HG02884 (cell line): ENCODE results near the gene FMNL3.
A peak's percentile ranks its signal among the peaks of the same experiment; 100 is the strongest.
"Not testable (repeated sequence)": the region's sequence is repeated elsewhere in the genome, so short reads cannot be mapped to it uniquely, and the experiment has no call there.

Source experiments
- ATAC-seq: cut with Tn5 transposase; IDR thresholded peaks from one replicate; pipeline ENCODE4 v1.9.1; 2021; ENCODE audit warnings: mild to moderate bottlenecking, moderate library complexity; ENCODE audit not compliant: unreplicated experiment

FMNL3 gene

DNA sequence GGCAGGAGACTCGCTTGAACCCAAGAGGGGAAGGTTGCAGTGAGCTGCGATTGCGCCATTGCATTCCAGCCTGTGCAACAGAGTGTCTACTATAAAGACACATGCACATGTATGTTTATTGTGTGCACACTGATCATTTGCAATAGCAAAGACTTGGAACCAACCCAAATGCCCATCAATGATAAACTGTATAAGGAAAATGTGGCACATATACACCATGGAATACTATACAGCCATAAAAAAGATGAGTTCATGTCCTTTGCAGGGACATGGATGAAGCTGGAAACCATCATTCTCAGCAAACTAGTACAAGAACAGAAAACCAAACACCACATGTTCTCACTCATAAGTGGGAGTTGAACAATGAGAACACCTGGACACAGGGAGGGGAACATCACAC is 6.7 kb upstream of the FMNL3 start:
- not testable (repeated sequence) for ATAC-seq

DNA sequence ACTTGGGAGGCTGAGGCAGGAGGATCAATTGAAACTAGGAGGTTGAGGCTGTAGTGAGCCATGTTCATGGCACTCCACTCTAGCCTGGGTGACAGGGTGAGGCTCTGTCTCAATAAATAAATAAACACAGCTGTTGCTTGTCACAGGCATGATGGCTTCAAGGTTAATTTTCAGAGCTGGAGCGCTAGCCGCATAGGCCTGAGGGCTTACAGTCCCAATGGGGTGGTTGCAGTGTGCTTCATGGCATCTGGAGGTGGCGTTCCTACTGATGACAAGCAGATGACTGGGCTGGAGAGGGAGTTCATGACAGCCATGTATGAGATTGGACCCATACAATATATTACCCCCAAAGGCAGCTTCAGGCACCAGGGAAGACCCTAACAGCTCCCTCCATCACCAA is 1.6 kb upstream of the FMNL3 start:
- ATAC-seq, result no peak

DNA sequence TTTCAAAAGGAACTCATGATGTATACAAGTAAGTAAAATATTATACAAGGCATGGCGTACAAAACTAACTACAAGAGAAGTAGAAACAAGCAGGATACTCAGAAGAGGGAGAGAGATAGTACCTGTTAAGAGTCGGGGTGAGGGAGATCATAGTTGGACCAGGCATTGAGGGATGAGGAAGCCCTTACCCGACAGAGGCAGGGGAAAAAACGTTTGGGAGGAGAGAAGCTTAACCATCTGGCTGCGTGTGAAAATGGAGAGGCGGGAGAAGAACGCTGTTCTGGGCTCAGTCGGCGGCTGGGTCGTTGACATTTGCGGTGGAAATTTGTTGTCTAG is 575 bp upstream of the FMNL3 start:
- ATAC-seq, result no peak

DNA sequence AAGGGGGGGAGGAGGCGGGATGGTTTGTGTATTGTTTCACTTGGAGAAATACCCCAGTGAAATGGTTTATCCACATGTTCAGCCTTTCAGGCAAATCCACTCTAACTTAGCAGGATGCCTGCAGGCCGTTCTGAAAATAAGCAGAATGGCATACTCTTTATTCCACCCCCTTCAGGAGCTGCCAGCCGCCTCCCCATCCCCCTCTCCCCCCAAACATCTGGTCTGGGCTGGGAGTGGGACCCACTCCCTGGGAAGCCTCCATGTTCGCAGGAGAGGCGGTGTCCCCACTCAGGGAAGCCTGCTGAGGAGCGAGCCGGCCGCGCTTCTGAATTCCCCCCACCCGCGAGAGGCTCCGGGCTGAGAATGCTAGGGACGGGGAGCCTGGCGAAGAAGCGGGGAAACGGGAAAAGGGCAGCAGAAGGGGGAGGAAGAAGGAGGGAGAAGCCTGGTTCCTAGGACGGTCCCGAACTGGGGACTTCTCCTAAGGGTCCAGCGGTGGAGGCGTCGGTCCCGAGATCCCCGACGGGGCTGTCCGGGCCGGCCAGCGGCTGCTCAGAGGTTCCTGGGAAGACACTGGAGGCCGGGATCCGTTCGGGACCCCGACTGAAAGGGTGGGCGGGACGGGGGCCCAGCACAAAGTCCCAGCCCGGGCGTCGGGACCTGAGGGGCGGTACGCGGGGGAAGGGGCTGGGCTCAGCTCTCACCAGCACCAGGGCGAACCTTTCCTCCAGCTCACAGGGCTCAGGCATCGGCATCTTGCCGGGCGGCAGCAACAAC is 666 bp downstream of the FMNL3 start:
- ATAC-seq, result no peak

DNA sequence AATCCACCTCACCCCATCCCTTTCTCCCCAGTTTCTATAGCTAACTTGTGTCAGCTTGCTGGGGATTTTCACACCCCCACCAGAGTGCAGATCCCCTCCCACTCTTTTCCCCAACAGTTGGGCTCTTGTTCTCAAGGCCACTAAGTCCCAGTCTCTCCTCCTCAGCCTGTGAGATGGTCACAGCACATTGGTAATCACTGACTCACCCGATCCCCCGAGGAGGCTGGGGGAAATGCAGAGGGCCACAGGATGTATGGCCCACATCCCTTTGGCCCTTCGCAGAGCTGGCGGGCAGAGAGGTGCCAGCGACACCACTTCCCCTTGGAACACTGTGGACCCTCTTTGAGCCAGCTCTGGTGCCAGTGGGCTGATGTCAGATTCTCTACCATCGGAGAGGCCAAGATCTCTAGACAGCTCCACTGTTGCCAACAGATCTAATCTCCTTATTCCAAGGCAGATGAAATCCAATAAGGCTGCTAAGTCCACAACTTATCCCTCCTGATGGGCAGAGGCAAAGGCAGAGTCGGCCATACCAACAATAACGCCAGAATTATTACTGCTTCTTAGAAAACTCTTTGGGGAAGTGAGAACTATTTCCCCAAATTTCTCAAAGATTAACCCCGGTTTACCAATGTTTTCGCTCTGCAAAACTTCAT is 1.6 kb downstream of the FMNL3 start:
- ATAC-seq, result no peak

DNA sequence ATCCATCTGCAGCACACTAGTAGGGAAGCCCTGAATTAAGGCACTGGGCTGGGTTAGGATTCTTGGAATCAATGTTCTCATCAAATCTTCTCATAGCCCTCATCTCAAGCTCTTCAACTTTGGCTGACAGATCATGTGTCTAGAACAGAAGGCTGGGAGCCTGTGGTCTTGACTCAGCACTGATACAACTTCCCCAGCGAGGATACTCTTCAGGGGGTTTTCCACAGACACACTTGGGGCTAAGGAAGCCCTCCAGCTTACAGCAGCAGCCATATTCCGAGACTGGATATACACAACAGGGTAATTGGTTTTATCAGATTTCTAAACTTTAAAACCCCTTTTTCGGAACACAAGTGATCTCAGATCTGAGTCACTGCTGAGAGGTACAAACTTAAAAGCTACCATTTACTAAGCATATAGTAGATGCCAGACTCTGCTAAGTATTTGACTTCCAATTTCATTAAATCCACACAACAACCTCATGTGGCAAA is 3.5 kb downstream of the FMNL3 start:
- ATAC-seq, result no peak

DNA sequence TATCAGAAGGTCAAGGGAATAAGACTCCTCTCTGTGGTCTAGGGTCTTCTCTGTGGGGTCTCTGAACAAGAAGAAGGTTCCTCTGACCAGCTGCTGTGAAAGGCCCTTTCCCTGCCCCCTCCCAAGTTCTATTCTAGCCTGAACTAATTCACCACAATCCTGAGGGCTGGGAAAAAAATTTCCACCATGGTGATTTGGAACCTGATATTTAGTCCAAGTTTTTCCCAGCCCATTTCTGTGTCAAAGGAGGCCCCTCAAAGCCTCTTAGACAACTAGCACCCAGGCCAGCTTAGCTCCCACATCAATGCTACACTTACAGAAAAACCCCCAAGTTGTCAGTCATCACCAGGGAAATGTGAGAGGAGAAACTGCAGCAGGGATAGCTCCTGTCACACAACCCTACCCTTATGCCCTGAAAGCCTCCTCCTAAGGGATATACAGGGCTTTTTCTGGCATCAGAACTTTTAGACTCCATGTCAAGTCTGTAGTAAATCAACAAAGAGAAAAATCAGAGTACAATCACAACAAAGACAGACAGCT is 4.5 kb downstream of the FMNL3 start:
- no peak for ATAC-seq

DNA sequence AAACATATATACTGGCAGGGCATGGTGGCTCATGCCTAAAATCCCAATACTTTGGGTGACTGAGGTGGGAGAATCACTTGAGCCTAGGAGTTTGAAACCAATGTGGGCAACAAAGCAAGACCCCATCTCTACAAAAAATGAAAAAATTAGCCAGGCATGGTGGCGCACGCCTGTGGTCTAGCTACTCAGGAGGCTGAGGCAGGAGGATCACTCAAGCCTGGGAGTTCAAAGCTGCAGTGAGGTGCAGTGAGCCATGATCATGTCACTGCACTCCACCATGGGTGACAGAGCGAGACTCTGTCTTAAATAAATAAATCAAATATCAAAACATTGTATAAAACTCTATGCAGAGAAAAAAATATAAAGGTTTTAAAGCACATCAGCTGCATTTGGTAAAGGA is 5.2 kb downstream of the FMNL3 start:
- ATAC-seq, result no peak

DNA sequence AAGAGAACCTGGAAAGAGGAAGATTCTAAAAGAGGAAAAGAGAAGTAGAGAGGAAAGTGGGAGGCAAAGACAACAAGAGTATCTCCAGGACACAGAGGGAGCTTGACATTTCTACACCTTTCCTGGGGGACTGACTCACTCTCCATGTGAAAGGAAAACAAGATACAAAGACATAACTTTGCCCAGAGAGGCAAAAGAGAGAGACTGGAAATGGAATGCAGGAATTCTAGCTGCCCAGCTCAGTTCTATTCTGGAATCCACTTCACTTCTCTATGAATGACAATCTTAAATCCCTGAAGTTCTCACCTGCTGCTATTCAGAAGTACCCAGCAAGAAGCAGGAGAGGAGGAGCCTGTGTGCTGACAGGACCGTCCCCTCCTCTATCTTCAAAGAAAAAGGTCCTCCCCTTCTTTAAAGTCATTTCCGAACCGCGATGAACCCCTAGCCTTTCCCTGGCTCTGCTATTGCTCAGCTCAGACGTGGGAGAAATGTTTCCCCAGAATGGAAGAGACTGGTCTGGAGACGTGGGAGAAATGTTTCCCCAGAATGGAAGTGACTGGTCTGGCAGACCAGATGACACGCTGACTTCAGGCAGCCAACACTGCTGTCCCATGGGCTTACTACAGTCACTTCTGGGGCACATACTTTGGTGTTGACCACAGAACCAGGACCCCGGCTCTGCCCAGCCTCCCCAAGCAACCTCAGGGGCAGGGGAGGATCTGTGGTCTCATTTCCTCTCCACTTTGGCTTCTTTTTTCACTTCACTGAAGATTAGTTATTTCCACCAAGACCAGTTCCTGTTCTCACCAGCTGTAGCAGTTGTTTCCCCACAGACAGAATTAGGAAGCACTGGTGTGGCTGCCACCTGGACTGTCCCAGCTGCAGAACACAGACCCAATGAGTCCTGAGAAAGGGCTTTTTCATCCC is 8.3 kb downstream of the FMNL3 start:
- ATAC-seq, result peak; percentile 61

DNA sequence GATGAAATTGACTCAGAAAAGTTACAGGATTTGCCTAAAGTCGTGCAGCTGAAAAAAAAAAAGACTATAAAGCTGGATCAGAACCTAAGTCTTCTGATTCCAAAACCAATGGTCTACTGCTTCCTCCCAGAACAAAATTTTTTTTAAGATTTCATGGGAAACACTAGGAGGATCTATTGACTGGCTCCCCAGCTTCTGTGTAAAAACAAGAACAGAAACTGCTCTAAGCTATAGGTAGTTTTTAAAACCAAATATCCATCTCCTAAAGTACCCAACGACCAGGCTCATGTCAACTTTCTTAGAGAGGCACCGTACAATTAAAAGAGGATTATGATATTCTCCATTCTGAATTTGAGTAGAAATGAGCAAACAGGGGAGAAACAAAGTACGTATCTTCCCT is 9.4 kb downstream of the FMNL3 start:
- ATAC-seq, result no peak

DNA sequence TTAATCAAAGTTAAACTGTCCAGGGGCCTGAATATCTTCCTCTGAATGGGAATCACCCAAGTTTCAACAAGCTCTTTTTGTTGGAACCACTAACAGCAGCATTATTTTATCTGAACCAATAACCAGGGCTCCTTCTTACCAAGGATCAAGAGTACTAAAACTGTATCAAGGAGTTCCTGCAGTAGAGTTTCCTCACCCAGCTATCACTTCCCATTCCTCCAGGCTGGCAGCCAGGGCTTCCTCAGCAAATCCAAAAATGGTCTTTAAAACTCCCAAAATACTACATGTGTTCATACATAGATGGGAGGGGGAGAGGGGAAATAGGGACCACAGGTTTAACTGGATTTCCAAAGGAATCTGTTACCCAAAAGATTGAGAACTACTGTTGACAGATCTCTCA is 10.5 kb downstream of the FMNL3 start:
- ATAC-seq, result no peak

DNA sequence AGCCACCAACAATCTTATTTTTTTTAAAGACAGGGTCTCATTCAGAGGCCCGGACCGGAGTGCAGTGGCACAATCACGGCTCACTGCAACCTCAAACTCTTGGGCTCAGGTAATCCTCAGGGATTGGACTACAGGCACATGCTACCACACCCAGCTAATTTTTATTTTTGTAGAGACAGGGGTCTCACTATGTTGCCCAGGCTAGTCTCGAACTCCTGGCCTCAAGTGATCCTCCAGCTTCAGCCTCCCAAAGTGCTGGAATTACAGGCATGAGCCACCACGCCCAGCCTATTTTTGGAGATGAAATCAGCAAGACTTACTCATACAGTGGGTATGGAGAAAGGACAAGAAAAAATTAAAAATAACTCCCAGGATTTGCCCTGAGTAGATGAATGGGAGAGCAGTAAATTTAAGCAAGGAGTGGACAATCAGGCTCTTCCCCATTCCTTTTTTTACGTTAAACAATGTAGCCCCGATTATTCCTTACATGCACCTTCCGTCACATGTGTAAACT is 13.2 kb downstream of the FMNL3 start:
- no peak for ATAC-seq

DNA sequence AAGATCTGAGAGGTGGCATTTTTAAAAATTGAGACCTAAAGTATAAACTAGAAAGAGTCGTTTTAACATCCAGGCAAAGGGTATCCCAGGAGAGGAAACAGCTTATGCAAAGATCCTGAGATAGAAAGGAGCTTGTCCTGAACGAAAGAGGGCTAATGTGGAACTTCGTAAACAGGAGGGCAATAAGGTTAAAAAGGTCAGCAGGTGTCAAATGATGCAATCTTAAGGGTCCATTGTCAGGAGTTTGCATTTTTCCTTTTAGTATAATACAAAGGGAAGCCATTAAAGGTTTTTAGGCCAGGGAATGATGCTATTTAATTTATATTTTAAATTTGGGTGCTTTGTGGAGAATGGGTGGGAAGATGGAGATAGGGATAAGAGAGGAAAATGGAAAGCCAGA is 14.4 kb downstream of the FMNL3 start:
- ATAC-seq, result no peak

DNA sequence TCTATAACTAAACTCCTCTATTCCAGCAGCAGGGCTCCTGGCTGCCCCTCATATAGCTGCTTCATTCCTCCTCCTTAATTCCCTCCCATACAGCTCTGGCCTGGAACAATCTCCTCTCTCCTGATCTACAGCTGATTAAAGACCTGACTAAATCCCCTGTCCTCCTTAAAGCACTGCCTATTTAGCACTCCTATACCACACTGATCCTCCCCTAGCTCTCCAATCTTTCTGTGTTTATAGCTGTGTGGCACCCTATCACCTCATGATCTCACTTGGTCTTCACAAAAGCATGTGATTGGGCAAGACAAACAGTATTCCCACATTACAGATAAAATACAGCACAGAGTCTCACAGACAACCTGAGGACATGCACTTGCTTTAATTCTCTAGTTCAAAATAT is 17.4 kb downstream of the FMNL3 start:
- ATAC-seq, result no peak

DNA sequence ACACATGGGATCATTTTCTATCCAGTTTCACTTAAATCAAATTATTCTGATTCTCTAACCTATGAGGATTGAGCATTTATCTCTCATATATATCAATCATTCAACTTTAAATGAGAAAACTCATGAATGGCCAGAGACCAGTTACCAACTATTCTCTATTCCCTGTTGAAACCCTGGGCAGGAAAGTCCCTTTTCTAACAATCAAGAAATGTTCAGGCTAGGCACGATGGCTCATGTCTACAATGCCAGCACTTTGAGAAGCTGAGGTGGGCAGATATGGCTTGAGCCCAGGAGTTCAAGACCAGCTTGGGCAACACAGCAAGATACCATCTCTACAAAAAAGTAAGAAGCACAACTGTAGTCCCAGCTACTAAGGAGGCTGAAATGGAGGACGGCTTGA is 18.0 kb downstream of the FMNL3 start:
- ATAC-seq, result no peak

DNA sequence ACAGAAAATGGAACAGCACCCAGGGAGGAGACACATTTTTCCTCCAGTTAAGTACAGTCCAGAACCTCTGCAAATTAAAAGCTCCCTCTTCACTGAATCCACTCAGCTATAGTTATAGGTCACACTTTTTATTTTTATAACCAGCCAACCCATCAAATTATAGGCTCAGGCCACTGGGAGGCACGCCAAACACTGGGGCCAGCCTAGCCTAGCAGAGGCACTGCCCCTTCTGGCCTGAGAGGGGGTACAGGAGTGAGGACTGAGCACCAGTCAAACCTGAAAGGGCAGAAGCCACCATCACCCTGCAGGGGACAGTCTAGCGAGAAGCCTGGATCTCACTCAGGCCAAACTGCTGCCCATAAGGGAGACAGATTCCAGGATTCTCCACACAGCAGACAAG is 19.3 kb downstream of the FMNL3 start:
- ATAC-seq, result no peak

DNA sequence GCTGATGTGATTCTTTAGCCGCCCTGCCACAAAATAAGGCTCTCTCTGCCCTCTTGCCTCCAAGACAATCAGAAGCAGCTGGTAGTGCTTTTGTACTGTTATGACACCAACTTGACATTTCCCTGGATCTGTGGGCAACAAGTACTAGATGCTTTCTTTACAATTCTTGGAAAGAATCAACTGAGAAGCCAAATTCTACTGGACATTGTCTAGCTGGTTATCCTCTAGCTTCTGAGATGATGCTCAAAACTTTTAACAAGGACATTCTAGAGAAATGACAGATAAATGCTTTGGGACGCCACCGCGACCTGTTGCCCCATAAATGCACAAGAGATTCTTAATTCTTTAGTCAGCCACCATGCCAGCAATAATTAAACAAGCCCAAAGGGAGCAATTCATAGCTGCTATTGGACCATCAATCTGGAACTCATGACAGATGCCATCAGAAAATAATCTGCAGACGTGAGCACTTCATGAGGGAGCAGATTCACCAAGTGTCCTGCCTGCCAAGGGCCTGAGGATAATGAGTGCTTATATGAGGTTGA is 22.8 kb downstream of the FMNL3 start:
- no peak for ATAC-seq

DNA sequence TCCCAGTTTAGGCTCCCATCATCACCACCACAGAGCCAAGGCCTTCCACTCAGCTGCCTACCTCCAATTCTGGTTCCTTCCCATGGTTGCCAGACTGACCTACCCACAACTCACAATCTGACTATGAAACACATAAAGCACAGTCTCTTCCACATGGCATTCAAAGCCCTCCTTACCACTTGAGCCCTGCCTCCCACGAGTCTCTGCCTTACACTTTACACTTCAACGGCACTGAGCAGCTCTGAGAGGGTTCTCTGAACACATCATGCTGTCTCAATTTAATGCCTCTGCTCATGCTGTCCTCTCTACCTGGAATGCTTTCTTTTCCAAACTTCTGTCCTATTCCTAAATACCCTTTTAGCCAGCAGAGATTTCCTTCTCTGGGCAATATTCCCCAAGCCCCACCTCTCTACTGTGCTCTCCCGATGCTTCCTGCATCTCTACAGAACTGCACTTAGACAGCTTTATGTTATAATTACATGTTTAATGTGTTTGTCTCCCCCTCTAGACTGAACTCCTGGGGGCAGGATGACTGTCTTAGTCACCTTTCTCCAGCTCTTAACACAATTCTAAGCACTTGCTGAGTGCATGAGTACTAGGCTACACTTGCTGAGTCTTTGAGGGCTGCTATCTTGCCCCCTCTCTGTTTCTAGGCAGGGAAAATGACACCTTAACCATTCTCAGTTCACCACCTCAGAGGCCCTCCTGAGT is 23.5 kb downstream of the FMNL3 start:
- no peak for ATAC-seq

DNA sequence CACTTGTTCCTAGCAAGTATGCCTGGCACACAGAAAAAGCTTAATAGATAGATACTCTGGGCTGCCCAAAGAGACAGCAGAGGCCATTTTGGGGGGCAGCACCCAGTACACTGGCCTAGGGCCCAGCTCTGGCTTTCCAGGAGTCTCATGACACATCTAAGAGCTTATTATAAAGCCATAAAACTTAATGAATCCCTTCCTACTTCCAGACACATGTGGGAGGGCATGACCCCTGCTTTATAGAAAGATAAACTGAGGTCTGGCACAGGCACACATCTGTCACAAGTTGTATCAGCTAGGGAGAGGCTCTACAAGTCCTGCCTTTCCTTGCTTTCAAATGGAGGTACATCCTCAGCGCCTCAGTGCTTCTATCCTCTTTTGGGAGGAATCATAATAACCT is 27.1 kb downstream of the FMNL3 start:
- no peak for ATAC-seq

DNA sequence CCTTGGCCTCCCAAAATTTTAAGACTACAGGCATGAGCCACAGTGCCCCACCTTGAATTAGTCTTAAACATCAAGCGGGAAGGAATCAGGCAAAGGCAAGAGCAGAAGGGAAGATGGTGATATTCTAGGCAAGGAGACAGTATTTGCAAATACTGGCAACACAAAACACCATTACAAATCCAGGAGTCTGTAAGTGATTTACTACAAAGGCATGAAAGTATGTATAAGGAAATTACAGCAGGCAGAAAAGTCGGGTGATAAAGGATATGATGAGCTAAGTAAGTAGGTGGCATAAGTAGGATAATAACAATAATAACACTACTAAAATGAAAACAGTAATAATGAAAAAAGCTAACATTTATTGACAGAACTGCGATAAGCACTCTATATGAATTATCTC is 28.5 kb downstream of the FMNL3 start:
- ATAC-seq, result no peak
